OCI-LY3 (cell line): ENCODE measurements around the gene CHRM2.

Experiments used
- CTCF ChIP-seq: fragments of 200-600, 300-600 bp; sonication (generic); IDR thresholded peaks from 2 replicates; pipeline ENCODE4 v1.5.1; 2014; ENCODE audit warnings: antibody characterized with exemption, low read length, low read depth
- EZH2phosphoT487 ChIP-seq: fragments of 200-600 bp; shearing (Covaris generic); IDR thresholded peaks from 2 replicates; pipeline ENCODE4 v1.6.1; 2018; ENCODE audit warnings: antibody characterized with exemption, mixed run types, low read depth

DNA sequence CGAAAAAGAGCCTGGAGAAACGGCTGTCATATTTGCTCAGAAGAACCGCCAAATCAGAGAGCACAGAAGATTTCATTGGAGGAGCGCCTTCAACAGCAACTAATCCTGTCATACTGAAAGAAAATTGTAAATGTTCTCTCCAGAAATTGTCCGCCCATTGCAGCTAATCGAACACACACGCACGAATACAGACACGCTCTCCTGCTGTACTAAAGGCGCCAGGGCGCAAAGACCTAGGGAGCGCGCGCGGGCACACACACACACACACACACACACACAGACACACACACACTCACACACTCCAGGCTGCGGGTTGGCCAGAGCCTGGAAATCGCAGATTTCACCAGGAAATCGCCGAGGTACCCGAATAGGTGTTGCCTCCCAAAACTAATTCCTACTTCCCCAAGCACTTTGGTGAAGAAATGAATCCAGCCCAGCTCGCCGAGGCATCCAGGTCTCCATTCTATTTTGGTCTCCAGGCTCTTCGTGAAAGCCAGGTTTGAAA, at the start of gene CHRM2:
- TF ChIP-seq CTCF (no peak), EZH2phosphoT487 (no peak)
